HCT116 (cell line): ENCODE results near the gene CCND1. TPM values are rescaled to one million over a fixed set of nuclear protein-coding genes. Genes with fewer than 3 reads are reported as not detected.
A peak's percentile ranks its signal among the peaks of the same experiment; 100 is the strongest.

Experiments
- ATAC-seq: fragments of 200-7000 bp; cut with Tn5 transposase; 2 replicates; pipeline ENCODE4 v1.9.1; 2020; ENCODE audit warnings: mild to moderate bottlenecking, moderate library complexity
- BruUV-seq: library from RNA; stranded (reverse); fragments of 400-500 nt; replicated peaks from 2 replicates; lab custom pipeline; 2021; lab: Mats Ljungman, UMichigan
- CTCF ChIA-PET: fragments of 300-600 bp; sonication (Branson Sonifier 250); formaldehyde crosslinking; loops from one replicate; lab custom pipeline; 2021; ENCODE audit warnings: antibody characterized with exemption; lab: Charles Lee
- POLR2A ChIA-PET: fragments of 300-600, 350-600 bp; sonication (Branson Sonifier 250); formaldehyde crosslinking; loops from one replicate; lab custom pipeline; 2021; ENCODE audit warnings: antibody characterized with exemption; lab: Charles Lee
- RAD21 ChIA-PET, 2 experiments: fragments of 300-600 bp; sonication (Branson Sonifier 250); formaldehyde crosslinking; loops; one replicate each; lab custom pipeline; 2023; ENCODE audit warnings: low total read pairs in 2 of 2; ENCODE audit not compliant: uncharacterized antibody in 2 of 2, unreplicated experiment in 2 of 2, low non-redundant PET in 1 of 2; lab: Charles Lee
- DNase-seq: peaks from one replicate; pipeline ENCODE4 v3.0.0-alpha.2; 2010; ENCODE audit warnings: low read depth, low spot score
- H2AFZ ChIP-seq: fragments of 200-600 bp; shearing (Covaris generic), sonication (generic); 2 replicates; pipeline ENCODE4 v1.6.1; 2017; ENCODE audit warnings: low read depth, mixed run types, mixed read lengths, antibody characterized with exemption, low read length; ENCODE audit not compliant: poor library complexity, severe bottlenecking
- H3K27ac ChIP-seq: 2 replicates; pipeline ENCODE4 v1.5.1; 2012; ENCODE audit warnings: low read depth, low read length
- H3K27me3 ChIP-seq: fragments of 200-600 bp; sonication (generic); 2 replicates; pipeline ENCODE4 v1.6.1; 2016; ENCODE audit warnings: mixed run types, low read length, mixed read lengths; ENCODE audit not compliant: insufficient read depth
- H3K36me3 ChIP-seq, 2 experiments: fragments of 200-500 bp in 1 of 2; fragments of 200-600 bp in 1 of 2; sonication (Bioruptor generic) in 1 of 2; sonication (generic) in 1 of 2; 2 replicates each; pipeline versions ENCODE4 v1.5.1 to v1.6.1; 2014 to 2016; ENCODE audit warnings: low read length in 2 of 2, inconsistent platforms in 1 of 2, mixed read lengths in 1 of 2, mixed run types in 1 of 2; ENCODE audit not compliant: insufficient read depth in 2 of 2, control insufficient read depth in 1 of 2
- H3K4me1 ChIP-seq, 2 experiments: fragments of 200-600 bp in 1 of 2; sonication (generic) in 1 of 2; 2 replicates each; pipeline versions ENCODE4 v1.5.1 to v1.6.1; 2012 to 2017; ENCODE audit warnings: low read length in 2 of 2, inconsistent platforms in 1 of 2, mild to moderate bottlenecking in 1 of 2, mixed read lengths in 1 of 2, mixed run types in 1 of 2, moderate library complexity in 1 of 2; ENCODE audit not compliant: insufficient read depth in 2 of 2, control insufficient read depth in 1 of 2
- H3K4me2 ChIP-seq: fragments of 200-600 bp; sonication (generic); 2 replicates; pipeline ENCODE4 v1.6.1; 2017; ENCODE audit warnings: mixed run types, low read length, mixed read lengths
- H3K4me3 ChIP-seq, 2 experiments: fragments of 200-600 bp in 1 of 2; sonication (generic) in 1 of 2; replicated peaks in 1 of 2; 2 replicates each; pipeline ENCODE4 v1.5.1; 2011 to 2016; ENCODE audit warnings: low read length in 2 of 2, control low read depth in 1 of 2, low read depth in 1 of 2, mild to moderate bottlenecking in 1 of 2, mixed read lengths in 1 of 2, mixed run types in 1 of 2
- H3K79me2 ChIP-seq: fragments of 200-600 bp; sonication (generic); 2 replicates; pipeline ENCODE4 v1.6.1; 2017; ENCODE audit warnings: mild to moderate bottlenecking, mixed run types, low read length, moderate library complexity, mixed read lengths; ENCODE audit not compliant: insufficient read depth
- H3K9ac ChIP-seq: fragments of 200-600 bp; sonication (generic); 2 replicates; pipeline ENCODE4 v1.6.1; 2016; ENCODE audit warnings: low read length, mixed read lengths
- H3K9me2 ChIP-seq: fragments of 200-600 bp; sonication (generic), shearing (Covaris generic); 2 replicates; pipeline ENCODE4 v1.6.1; 2017; ENCODE audit warnings: mixed run types, mild to moderate bottlenecking, moderate library complexity; ENCODE audit not compliant: insufficient read depth
- H3K9me3 ChIP-seq, 2 experiments: fragments of 200-500 bp in 1 of 2; fragments of 200-600 bp in 1 of 2; sonication (Bioruptor generic) in 1 of 2; sonication (generic) in 1 of 2; 2 replicates each; pipeline ENCODE4 v1.6.1; 2014 to 2017; ENCODE audit warnings: low read length in 2 of 2, mixed read lengths in 2 of 2, inconsistent platforms in 1 of 2, low read depth in 1 of 2, mild to moderate bottlenecking in 1 of 2, mixed run types in 1 of 2, moderate library complexity in 1 of 2; ENCODE audit not compliant: control insufficient read depth in 1 of 2, insufficient read depth in 1 of 2
- H4K20me1 ChIP-seq: fragments of 200-600 bp; sonication (generic), shearing (Covaris generic); 2 replicates; pipeline ENCODE4 v1.6.1; 2017; ENCODE audit warnings: mixed run types, mild to moderate bottlenecking, moderate library complexity; ENCODE audit not compliant: insufficient read depth
- POLR2AphosphoS5 ChIP-seq: IDR thresholded peaks from 2 replicates; pipeline ENCODE4 v1.6.1; 2011; ENCODE audit warnings: mild to moderate bottlenecking, low read depth, low read length, moderate library complexity
- REST ChIP-seq: IDR thresholded peaks from 2 replicates; pipeline ENCODE4 v1.6.1; 2012; ENCODE audit warnings: low read depth
- intact Hi-C: fragments of 100-400 bp; cut with micrococcal nuclease; formaldehyde crosslinking; loops from 2 replicates; pipeline ENCODE4 v1.10.0; 2022
- total RNA-seq: library from RNA; stranded (reverse); gene quantifications from one replicate; pipeline ENCODE4 v1.2.1, GENCODE V29; 2021; ENCODE audit not compliant: unreplicated experiment

The CCND1 gene
- total RNA-seq, 1 experiment from 2014 or later, result 601 TPM

- peaks cover 10 to 61% of the 10 kb centered on the region in 2 experiments for H3K4me1 ChIP-seq
- peak overlapping the region; percentile 36; the same call in 1 of the 2 replicates for H3K27ac ChIP-seq
Measured at GRCh38 chr11:69645801-69646492, 5.0 kb downstream of the CCND1 start.

More at GRCh38 chr11:69645801-69646492, 5.0 kb downstream of the CCND1 start:
- Histone ChIP-seq H3K9me3 (no peaks in the 10 kb centered on the region), H3K4me2 (no peak overlapping the region), H3K79me2 (peaks cover 100% of the 10 kb centered on the region), H2AFZ (no peak overlapping the region), H3K9me2 (no peaks in the 10 kb centered on the region), H3K9ac (peak overlapping the region; percentile 100; the same call in 1 of the 2 replicates), H3K36me3 (peaks cover 41 to 73% of the 10 kb centered on the region in 2 experiments), H3K27me3 (no peaks in the 10 kb centered on the region), H3K4me3 (no peak overlapping the region), H4K20me1 (peaks cover 44% of the 10 kb centered on the region; the same call in 1 of the 2 replicates)
- POLR2A ChIA-PET, result no interaction called here
- TF ChIP-seq REST (no peak), POLR2AphosphoS5 (peak; percentile 27; the same call in 1 of the 2 replicates)
- DNase-seq, result no peak
- CTCF ChIA-PET, result no interaction called here
- BruUV-seq, result no TSS peak
- 0 out of 2 replicates have a peak, but pooled peaks have one; percentile 0 for ATAC-seq
- RAD21 ChIA-PET, result no interaction called here
- intact Hi-C loops, result no loop called here
